HG03439 (cell line): ENCODE data around the gene GARS1.
"Not testable (repeated sequence)": the region's sequence is repeated elsewhere in the genome, so short reads cannot be mapped to it uniquely, and the experiment has no call there.

Experiments
- ATAC-seq: cut with Tn5 transposase; IDR thresholded peaks from one replicate; pipeline ENCODE4 v1.9.1; 2021; ENCODE audit warnings: mild to moderate bottlenecking, moderate library complexity; ENCODE audit not compliant: unreplicated experiment

GARS1 gene

GRCh38 chr7:30570238-30570637, 24.4 kb upstream of the GARS1 start:
- ATAC-seq, result not testable (repeated sequence)

- no peak for ATAC-seq
These were observed 22.4 kb upstream of the GARS1 start for GRCh38 chr7:30572212-30572841.

DNA sequence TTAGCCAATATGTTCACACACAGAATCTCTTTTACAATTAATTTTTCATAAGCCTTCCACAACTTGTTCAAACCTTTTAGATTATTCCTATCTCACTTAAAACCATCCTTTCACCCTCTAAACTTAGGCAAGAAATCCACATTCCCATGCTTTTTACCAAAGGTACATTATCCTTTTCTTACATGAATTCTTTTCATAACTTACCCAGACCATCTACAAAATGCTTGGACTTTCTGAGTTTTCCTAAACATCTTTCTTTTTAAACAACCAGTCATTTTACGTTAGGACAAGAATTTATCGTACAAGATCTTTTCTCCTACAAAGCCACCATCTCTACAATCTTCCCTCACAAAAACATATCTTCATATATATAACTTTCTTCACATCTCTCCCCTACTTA, 18.8 kb upstream of the GARS1 start:
- ATAC-seq, result no peak

DNA sequence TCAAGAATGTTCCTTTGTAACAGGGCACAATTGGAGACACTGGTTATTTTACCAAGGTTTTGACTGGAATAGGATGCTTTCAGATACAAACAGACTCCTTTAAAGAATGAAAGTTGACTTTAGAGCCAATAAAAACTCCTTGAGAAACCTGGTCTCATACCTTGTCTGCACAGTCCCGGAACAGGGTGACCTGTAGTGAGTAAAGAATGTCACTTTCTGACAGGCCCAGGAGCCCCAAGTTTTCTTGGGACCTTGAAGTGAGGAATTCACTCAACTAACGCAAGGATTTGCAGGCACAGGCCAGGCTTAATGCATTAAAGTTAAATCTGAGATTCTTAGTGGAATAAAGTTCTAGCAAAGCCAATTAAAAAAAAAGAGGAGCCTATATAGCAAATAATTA, 11.5 kb upstream of the GARS1 start:
- ATAC-seq, result no peak

DNA sequence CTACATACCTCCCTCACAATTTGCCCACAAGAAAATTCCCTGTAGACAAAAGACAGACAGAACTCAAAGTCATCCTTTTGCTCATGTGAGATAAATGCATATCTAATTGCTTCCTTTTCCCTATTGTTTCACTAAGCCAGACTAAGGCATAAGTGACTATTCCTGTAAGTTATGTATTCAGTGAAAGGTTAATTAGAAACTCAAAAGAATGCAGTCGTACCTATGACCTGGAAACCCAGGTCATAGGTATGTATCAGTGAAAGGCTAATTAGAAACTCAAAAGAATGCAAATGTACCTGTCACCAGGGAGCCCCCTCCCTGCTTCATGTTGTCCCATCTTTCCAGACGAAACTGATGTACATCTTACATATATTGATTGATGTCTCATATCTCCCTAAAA, 10.3 kb upstream of the GARS1 start:
- ATAC-seq, result no peak

DNA sequence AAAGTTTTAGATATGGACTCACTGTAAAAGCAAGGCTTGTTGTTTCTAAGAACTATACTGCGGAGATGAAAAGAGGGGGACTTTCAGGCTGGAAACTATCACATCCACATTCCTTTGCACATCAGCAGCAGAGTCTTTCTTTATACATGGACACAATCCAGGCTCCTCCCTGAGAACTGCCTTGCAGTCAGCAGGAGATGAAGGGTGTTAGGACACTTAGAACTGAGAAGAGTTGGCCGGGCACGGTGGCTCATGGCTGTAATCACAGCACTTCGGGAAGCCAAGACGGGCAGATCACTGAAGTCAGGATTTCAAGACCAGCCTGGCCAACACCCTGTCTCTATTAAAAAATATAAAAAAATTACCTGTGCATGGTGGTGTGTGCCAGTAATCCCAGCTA, 9.7 kb upstream of the GARS1 start:
- no peak for ATAC-seq

- no peak for ATAC-seq
These were observed 9.0 kb upstream of the GARS1 start for GRCh38 chr7:30585675-30586074.

GRCh38 chr7:30587547-30587946, 7.1 kb upstream of the GARS1 start:
- not testable (repeated sequence) for ATAC-seq

GRCh38 chr7:30589111-30589510, 5.6 kb upstream of the GARS1 start:
- ATAC-seq, result no peak

DNA sequence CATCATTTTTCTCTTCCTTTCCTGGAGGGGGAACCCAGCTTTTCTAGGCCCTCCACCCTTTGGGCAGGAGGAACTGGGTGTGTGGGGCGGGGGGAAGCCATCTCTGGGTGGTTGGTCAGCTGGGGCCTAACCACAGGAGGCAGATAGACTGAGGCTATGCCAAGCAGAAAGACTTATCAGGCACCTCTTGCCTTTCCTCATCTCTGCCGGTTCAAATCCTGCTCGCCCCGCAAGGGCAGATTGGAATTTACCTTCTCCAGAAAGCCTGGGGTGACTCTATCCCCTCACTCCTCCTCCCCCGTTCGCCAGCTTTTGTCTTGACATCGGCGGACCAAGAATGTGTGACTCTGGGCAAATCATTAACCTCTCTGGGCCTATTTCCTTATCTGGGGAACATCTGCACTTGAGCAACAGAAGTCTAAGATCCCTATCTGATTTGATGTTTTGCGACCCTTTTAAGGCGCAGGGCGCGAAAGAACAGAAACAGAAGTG, 584 bp upstream of the GARS1 start:
- peak; percentile 30 for ATAC-seq

GRCh38 chr7:30595436-30596013, 847 bp downstream of the GARS1 start:
- ATAC-seq, result no peak

- ATAC-seq, result no peak
These were observed 1.4 kb downstream of the GARS1 start for GRCh38 chr7:30596014-30596641.

- ATAC-seq, result no peak
These were observed 2.0 kb downstream of the GARS1 start for GRCh38 chr7:30596721-30597120.

GRCh38 chr7:30598121-30598876, 3.6 kb downstream of the GARS1 start:
- ATAC-seq, result no peak

GRCh38 chr7:30604901-30605300, 10.2 kb downstream of the GARS1 start:
- no peak for ATAC-seq

DNA sequence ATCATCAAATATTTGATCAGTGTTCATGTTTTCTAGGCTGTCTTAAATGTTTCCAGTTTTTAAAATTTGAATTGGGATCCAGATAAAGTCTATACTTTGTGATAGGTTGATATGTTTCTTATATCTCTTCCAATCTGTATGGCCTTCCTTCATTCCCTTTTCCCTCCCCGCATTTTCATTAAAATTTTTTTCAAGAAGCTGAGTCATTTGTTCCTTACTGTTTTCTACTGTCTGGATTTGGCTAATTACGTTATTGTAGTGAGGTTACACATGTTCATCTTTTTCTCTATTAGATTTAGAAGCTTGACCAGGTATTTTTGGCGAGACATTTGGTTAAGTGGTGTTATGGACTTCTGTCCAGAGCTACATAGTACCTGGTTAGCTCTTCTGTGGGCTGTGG, 11.2 kb downstream of the GARS1 start:
- ATAC-seq, result no peak

DNA sequence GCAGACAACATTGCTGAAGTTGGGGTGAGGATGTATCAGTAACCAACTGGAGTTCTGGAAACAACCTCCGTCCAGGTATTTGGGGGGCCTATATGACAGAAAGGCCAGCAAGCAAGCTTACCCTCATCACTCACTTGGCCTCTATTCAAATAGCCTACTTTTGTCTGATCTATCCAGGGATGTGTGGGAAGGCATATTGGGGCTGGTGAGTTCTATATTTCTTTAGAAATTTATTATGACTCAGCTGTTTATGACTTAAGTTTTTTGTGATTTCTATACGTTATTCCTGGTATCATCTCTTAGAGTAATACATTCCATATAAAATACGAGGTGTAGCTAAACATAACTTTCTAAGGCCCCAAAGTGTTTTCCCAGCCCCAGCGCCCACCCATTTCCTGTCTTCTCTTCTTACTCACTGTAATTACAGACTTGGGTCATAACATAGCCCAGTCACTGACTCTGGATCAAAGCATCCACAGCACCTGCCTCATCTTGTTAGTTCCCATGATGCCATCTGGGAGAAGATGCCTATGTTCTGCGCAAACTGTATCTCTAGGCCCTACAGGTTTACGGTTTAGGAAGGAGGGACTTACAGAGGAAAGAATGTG, 18.1 kb downstream of the GARS1 start:
- no peak for ATAC-seq

DNA sequence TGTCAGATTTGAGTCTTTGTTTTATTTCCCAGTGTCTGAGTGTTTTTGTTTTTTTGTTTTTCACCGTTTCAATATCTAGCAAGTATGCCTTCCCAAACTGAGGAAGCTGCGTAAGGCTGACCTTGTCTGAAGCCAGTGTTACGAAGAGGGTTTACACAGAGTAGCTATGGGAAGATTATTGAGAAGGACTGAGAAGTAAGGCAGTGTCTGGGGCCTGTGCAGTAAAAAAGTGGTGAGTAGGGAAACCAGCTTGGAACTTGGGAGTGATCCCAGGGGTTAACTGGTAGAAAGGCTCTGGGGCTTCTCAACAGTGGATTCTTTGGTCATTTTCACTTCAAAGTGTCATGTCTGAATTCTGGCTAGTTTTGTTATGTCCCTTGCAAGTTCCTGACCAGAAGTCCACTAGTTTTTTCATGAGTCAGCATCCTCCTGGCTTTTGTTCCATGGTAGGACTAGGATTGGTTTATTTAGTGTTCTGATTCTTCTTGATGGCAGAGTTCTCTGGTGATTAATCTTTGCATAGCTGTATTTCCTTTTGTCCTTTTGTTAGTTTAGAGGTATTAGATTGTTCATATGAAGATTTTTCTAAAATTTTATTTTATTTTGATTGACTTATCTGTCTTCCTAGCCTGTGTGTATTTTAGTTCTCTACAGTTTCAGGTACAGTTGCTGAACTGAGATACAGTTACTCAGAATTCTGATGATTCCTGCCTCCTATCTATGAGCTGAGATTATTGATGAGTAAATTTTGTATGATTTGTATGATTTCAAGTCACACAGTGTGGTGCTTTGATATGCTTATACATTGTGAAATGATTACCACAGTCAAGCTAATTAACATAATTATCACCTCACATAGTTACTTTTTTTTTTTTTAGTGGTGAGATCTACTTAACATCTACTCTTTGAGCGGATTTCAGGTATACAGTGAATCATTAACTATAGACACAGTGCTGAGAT, 19.0 kb downstream of the GARS1 start:
- no peak for ATAC-seq

GRCh38 chr7:30616318-30616717, 21.6 kb downstream of the GARS1 start:
- no peak for ATAC-seq

DNA sequence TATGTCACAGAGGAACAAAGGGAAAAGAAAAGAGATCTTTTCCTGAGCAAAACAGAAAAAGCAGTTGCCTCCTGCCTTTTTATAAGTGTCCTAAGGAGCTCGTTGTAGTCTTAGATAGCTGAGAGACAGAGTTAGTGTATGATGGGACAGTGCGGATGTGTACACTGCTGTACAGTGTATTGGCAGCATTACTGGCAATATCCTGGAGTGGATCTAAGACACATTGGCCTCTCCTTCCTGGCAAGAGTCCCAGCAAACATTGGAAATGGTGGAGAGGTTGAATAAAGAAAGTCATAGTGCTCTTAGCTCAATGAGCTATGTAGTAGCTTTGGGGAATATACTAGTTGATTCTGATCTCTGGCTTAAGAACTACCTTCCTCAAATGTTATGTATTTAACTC, 22.7 kb downstream of the GARS1 start:
- no peak for ATAC-seq
